ENCODE data around the gene CMBL. TPM values are rescaled to one million over a fixed set of nuclear protein-coding genes. Genes with fewer than 3 reads are reported as not detected.

CMBL gene
- total RNA-seq, 1 experiment from 2014 or later, result 12.6 TPM

GRCh38 chr5:10323588-10324488 is 16.1 kb upstream of the CMBL start:
- Histone ChIP-seq H3K4ac (ENCODE audit: low read depth, low read length) (no peak overlapping the region), H2BK5ac (ENCODE audit: insufficient read length, low read length) (no peak overlapping the region), H4K20me1 (ENCODE audit: control insufficient read depth, insufficient read depth, insufficient read length) (no peaks in the 10 kb centered on the region), H4K5ac (ENCODE audit: insufficient read length, low read depth, low read length) (no peak overlapping the region), H2BK120ac (ENCODE audit: low read depth, low read length, poor library complexity, severe bottlenecking) (no peak overlapping the region), H4K91ac (ENCODE audit: insufficient read length, low read depth, low read length) (no peak overlapping the region), H2BK12ac (ENCODE audit: insufficient read length, low read depth, low read length) (no peak overlapping the region), H3K18ac (ENCODE audit: insufficient read length, low read depth, low read length) (no peak overlapping the region), H3K4me2 (ENCODE audit: insufficient read depth, insufficient read length, low read length) (no peak overlapping the region), H3K9ac (ENCODE audit: extremely low read depth, insufficient read length, low read length) (no peak overlapping the region), H4K8ac (replicated peaks; ENCODE audit: insufficient read length, low read depth, low read length) (no peak overlapping the region), H2BK20ac (ENCODE audit: low read depth, low read length, poor library complexity, severe bottlenecking) (no peak overlapping the region), H2AFZ (ENCODE audit: low read length) (no peak overlapping the region), H3K27ac (ENCODE audit: insufficient read length, low read depth, low read length) (no peak overlapping the region), H3K9me3 (ENCODE audit: control insufficient read depth, low read depth, low read length) (no peaks in the 10 kb centered on the region), H3K14ac (ENCODE audit: insufficient read depth, low read length) (no peak overlapping the region), H3K56ac (ENCODE audit: insufficient read length, low read depth, low read length) (no peak overlapping the region), H3K27me3 (ENCODE audit: insufficient read depth, low read length) (no peaks in the 10 kb centered on the region), H3T11ph (ENCODE audit: low read length) (no peak overlapping the region), H3K79me2 (ENCODE audit: insufficient read depth, low read length) (no peaks in the 10 kb centered on the region), H2BK15ac (ENCODE audit: low read depth, low read length) (no peak overlapping the region), H3K23me2 (ENCODE audit: insufficient read length, low read depth, low read length, poor library complexity, severe bottlenecking) (no peaks in the 10 kb centered on the region), H3K23ac (ENCODE audit: insufficient read length, low read depth, low read length) (no peak overlapping the region), H3K4me1 (ENCODE audit: insufficient read depth, low read length) (no peaks in the 10 kb centered on the region; the same call in 1 of the 2 replicates), H3K79me1 (ENCODE audit: insufficient read depth, low read depth, low read length, poor library complexity, severe bottlenecking) (no peaks in the 10 kb centered on the region), H2AK5ac (ENCODE audit: insufficient read length, low read length) (no peak overlapping the region)
- TF ChIP-seq CTCF (conservative IDR thresholded peaks at IDR 0.05), result no peak
- Mint-ChIP-seq H3K4me1 (peaks cover 0 to 4% of the 10 kb centered on the region in 2 experiments; a peak in 2 of 4 replicates), H3K4me3 (no peak overlapping the region), H3K27ac (no peak overlapping the region), H3K27me3 (ENCODE audit: low read depth) (peaks cover 9% of the 10 kb centered on the region), H3K9me3 (no peaks in the 10 kb centered on the region), H3K36me3 (ENCODE audit: insufficient read depth in 1 of 3, low read depth in 3 of 3) (no peaks in the 10 kb centered on the region)
- no peak for DNase-seq
- no CpG with 5 or more reads among the region's 6 CpGs for WGBS (ENCODE audit: extremely low coverage, insufficient read length, low lambda C conversion rate)
